ES-I3 (cell line): ENCODE data around the gene TBC1D3B.
"Not testable (repeated sequence)": the region's sequence is repeated elsewhere in the genome, so short reads cannot be mapped to it uniquely, and the experiment has no call there.

Experiments
- H3K36me3 ChIP-seq: 2 replicates; pipeline ENCODE4 v1.6.1; 2013; ENCODE audit warnings: mild to moderate bottlenecking, low read length, control low read depth, moderate library complexity; ENCODE audit not compliant: insufficient read depth
- H3K4me1 ChIP-seq: 2 replicates; pipeline ENCODE4 v1.6.1; 2013; ENCODE audit warnings: mild to moderate bottlenecking, control low read depth, low read length; ENCODE audit not compliant: insufficient read depth
- H3K9ac ChIP-seq: 2 replicates; pipeline ENCODE4 v1.6.1; 2013; ENCODE audit warnings: low read depth, mild to moderate bottlenecking, low read length, moderate library complexity
- H3K9me3 ChIP-seq: 2 replicates; pipeline ENCODE4 v1.6.1; 2013; ENCODE audit warnings: mild to moderate bottlenecking, low read length, moderate library complexity; ENCODE audit not compliant: control insufficient read depth, insufficient read depth

Gene TBC1D3B

GRCh38 chr17:36132421-36132831 is 44.0 kb downstream of the TBC1D3B start:
- Histone ChIP-seq H3K4me1 (no peaks in the 10 kb centered on the region), H3K9ac (no peak overlapping the region), H3K9me3 (no peaks in the 10 kb centered on the region), H3K36me3 (no peaks in the 10 kb centered on the region)

- no peaks in the 10 kb centered on the region for H3K36me3 ChIP-seq
- H3K4me1 ChIP-seq: no peaks in the 10 kb centered on the region
- H3K9me3 ChIP-seq: no peaks in the 10 kb centered on the region; the same call in 1 of the 2 replicates
- no peak overlapping the region for H3K9ac ChIP-seq
Observed at GRCh38 chr17:36131931-36132330, 44.5 kb downstream of the TBC1D3B start.

GRCh38 chr17:36131421-36131820 is 45.0 kb downstream of the TBC1D3B start:
- H3K4me1 ChIP-seq: no peaks in the 10 kb centered on the region
- peaks cover 3% of the 10 kb centered on the region; the same call in 1 of the 2 replicates for H3K9me3 ChIP-seq

GRCh38 chr17:36130346-36130745 is 46.1 kb downstream of the TBC1D3B start:
- Histone ChIP-seq H3K9me3 (peaks cover 8% of the 10 kb centered on the region), H3K9ac (no peak overlapping the region), H3K4me1 (no peaks in the 10 kb centered on the region), H3K36me3 (no peaks in the 10 kb centered on the region)

More at GRCh38 chr17:36131421-36131820, 45.0 kb downstream of the TBC1D3B start:
- Histone ChIP-seq H3K36me3 (no peaks in the 10 kb centered on the region), H3K9ac (no peak overlapping the region)

GRCh38 chr17:36129616-36130015 is 46.8 kb downstream of the TBC1D3B start:
- no peak overlapping the region for H3K9ac ChIP-seq
- H3K9me3 ChIP-seq: peaks cover 8% of the 10 kb centered on the region
- H3K36me3 ChIP-seq: no peaks in the 10 kb centered on the region
- H3K4me1 ChIP-seq: no peaks in the 10 kb centered on the region

- H3K9ac ChIP-seq: no peak overlapping the region
- peaks cover 7% of the 10 kb centered on the region; the same call in 1 of the 2 replicates for H3K4me1 ChIP-seq
- peaks cover 8% of the 10 kb centered on the region for H3K9me3 ChIP-seq
- H3K36me3 ChIP-seq: no peaks in the 10 kb centered on the region
Observed at GRCh38 chr17:36128411-36128978, 47.9 kb downstream of the TBC1D3B start.

- no peak overlapping the region for H3K9ac ChIP-seq
Observed at GRCh38 chr17:36127911-36128310, 48.5 kb downstream of the TBC1D3B start.

GRCh38 chr17:36127199-36127893 is 49.1 kb downstream of the TBC1D3B start:
- Histone ChIP-seq H3K4me1 (peaks cover 15% of the 10 kb centered on the region; the same call in 1 of the 2 replicates), H3K9ac (no peak overlapping the region), H3K9me3 (peaks cover 8% of the 10 kb centered on the region), H3K36me3 (no peaks in the 10 kb centered on the region)

More at GRCh38 chr17:36127911-36128310, 48.5 kb downstream of the TBC1D3B start:
- Histone ChIP-seq H3K36me3 (no peaks in the 10 kb centered on the region), H3K4me1 (peaks cover 12% of the 10 kb centered on the region; the same call in 1 of the 2 replicates), H3K9me3 (peaks cover 8% of the 10 kb centered on the region)

GRCh38 chr17:36124879-36125824 is 51.3 kb downstream of the TBC1D3B start:
- H3K9ac ChIP-seq: no peak overlapping the region
- no peaks in the 10 kb centered on the region for H3K36me3 ChIP-seq
- H3K9me3 ChIP-seq: peaks cover 8% of the 10 kb centered on the region
- peaks cover 15% of the 10 kb centered on the region; the same call in 1 of the 2 replicates for H3K4me1 ChIP-seq

GRCh38 chr17:36123431-36123830 is 53.0 kb downstream of the TBC1D3B start:
- peaks cover 15% of the 10 kb centered on the region; the same call in 1 of the 2 replicates for H3K4me1 ChIP-seq
- H3K36me3 ChIP-seq: no peaks in the 10 kb centered on the region
- peaks cover 8% of the 10 kb centered on the region for H3K9me3 ChIP-seq
- no peak overlapping the region for H3K9ac ChIP-seq

GRCh38 chr17:36121099-36121498 is 55.3 kb downstream of the TBC1D3B start:
- H3K36me3 ChIP-seq, H3K9me3 ChIP-seq, H3K9ac ChIP-seq: not testable (repeated sequence)
- H3K4me1 ChIP-seq: peaks cover 15% of the 10 kb centered on the region; the same call in 1 of the 2 replicates

GRCh38 chr17:36120221-36120620 is 56.2 kb downstream of the TBC1D3B start:
- Histone ChIP-seq H3K9ac (no peak overlapping the region), H3K36me3 (no peaks in the 10 kb centered on the region), H3K9me3 (no peaks in the 10 kb centered on the region)

GRCh38 chr17:36118477-36119353 is 57.7 kb downstream of the TBC1D3B start:
- no peak overlapping the region for H3K9ac ChIP-seq
- no peaks in the 10 kb centered on the region for H3K36me3 ChIP-seq
- H3K9me3 ChIP-seq: no peaks in the 10 kb centered on the region
- H3K4me1 ChIP-seq: peaks cover 8% of the 10 kb centered on the region; the same call in 1 of the 2 replicates

More at GRCh38 chr17:36120221-36120620, 56.2 kb downstream of the TBC1D3B start:
- peaks cover 15% of the 10 kb centered on the region; the same call in 1 of the 2 replicates for H3K4me1 ChIP-seq
